GM23248 (cell line): ENCODE measurements around the gene CREB3L1.

Experiments
- EZH2 ChIP-seq: fragments of 200-600 bp; sonication (generic); IDR thresholded peaks from 2 replicates; pipeline ENCODE4 v1.6.1; 2018; ENCODE audit warnings: antibody characterized with exemption, mild to moderate bottlenecking; ENCODE audit not compliant: insufficient read depth, poor library complexity, severe bottlenecking
- EZH2phosphoT487 ChIP-seq: fragments of 200-600 bp; sonication (generic); IDR thresholded peaks from 2 replicates; pipeline ENCODE4 v1.6.1; 2018; ENCODE audit warnings: antibody characterized with exemption, moderate library complexity, mild to moderate bottlenecking, low read depth; ENCODE audit not compliant: insufficient read depth

DNA sequence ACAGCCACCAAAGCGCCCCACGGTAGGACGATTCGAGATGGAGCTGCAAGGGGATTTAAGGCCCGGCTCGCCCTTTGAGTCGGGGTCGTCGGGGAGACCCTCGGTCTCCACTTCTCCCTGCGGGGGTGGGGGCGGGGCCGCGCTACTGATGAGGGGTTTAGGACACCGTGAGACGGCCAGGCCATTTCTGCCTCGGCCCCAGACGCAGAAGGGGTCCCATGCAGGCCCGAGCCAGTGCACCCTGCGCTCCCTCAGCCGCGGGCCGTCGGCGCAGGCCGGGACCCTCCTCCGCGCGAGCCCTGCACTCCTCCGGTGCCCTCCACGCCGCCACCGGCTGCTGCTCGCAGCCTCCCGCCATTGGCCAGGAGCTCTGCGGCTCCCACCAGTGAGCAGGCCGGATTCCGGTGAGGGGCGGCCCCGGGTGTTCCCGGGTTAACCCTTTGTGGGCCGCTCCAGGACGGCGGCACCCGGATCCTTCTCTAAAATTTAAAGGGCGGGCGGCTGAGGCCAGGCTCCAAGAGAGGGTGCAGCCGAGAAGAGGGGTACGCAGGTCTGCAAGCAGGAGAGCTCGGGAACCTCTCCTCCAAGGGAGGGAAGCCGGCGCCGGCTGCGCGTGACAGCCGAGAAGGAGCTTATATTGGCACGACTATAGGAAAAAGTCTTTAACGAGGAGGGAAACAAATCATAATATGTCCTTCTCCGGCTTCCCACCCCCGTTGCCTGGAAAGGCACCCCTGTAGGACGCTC lies 18.0 kb downstream of the CREB3L1 start:
- TF ChIP-seq EZH2 (no peak), EZH2phosphoT487 (no peak)
